ENCODE measurements around the gene AP3D1. TPM values are rescaled to one million over a fixed set of nuclear protein-coding genes. Genes with fewer than 3 reads are reported as not detected.

AP3D1 gene
- total and polyA plus RNA-seq, 9 of the 15 experiments (the other 6 are each of a cell fraction or from before 2014, with no cell fraction given) = 1.2 to 86.1 (median 35.9) TPM

DNA sequence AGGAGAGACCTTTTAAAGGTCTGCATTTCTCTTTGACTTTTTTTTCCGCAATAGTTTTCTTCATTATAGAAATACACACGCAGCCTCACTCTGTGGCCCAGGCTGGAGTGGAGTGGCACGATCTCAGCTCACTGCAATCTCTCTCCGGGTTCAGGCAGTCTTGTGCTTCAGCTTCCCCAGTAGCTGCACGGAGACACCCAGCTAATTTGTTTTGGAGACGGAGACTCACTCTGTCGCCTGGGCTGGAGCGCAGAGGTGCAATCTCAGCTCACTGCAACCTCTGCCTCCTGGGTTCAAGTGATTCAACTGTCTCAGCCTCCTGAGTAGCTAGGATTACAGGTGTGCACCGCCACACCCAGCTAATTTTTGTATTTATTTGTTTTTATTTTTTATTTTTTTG is 88.6 kb downstream of the AP3D1 start:
- Histone ChIP-seq H3K4me2 (ENCODE audit: insufficient read depth, low read length) (peak overlapping the region; percentile 95; the same call in 1 of the 2 replicates), H3K27ac (ENCODE audit: extremely low read depth, low read depth, low read length) (no peak overlapping the region; the same call in 2 of the 3 replicates), H3K4me1 (replicated peaks in 1 of 2; ENCODE audit: control insufficient read depth in 2 of 2, insufficient read depth in 2 of 2, low read length in 2 of 2) (peaks cover 33 to 65% of the 10 kb centered on the region in 2 experiments), H3K4me3 (no peak overlapping the region), H4K20me1 (replicated peaks; ENCODE audit: control insufficient read depth, insufficient read depth, low read length) (no peaks in the 10 kb centered on the region), H3K9me3 (replicated peaks; ENCODE audit: control insufficient read depth, insufficient read depth, low read depth, low read length) (no peaks in the 10 kb centered on the region), H3K36me3 (ENCODE audit: control insufficient read depth, insufficient read depth, low read length) (no peaks in the 10 kb centered on the region), H3K79me2 (ENCODE audit: control insufficient read depth, insufficient read depth, low read length) (peaks cover 9% of the 10 kb centered on the region; the same call in 2 of the 3 replicates), H3K9ac (ENCODE audit: insufficient read depth in 1 of 2, low read depth in 2 of 2, low read length in 2 of 2) (peak overlapping the region; percentile 97 to 98; a peak in 3 of 4 replicates), H3K27me3 (ENCODE audit: control insufficient read depth in 2 of 2, insufficient read depth in 2 of 2, low read length in 2 of 2) (no peaks in the 10 kb centered on the region), H2AFZ (ENCODE audit: low read depth, low read length) (no peak overlapping the region), H3K9me1 (ENCODE audit: control insufficient read depth, insufficient read depth, low read length) (no peaks in the 10 kb centered on the region)
- WGBS (ENCODE audit: insufficient coverage, low coverage, missing lambda C conversion rate) = 89% methylated on average over 9 of the region's 9 CpGs
- CTCF ChIA-PET (ENCODE audit: low intra/inter-chr PET ratio) = interaction anchor here (0.7 kb wide), 1 partner anchor 43 kb away, joined by 4 read pairs; no protein-coding TSS in a partner anchor
- ATAC-seq = no peak
- no TSS peak for BruUV-seq (replicated peaks)
- intact Hi-C loops (cut with micrococcal nuclease) = loop anchor here (5.0 kb wide), 1 partner anchor 135 kb away; no protein-coding TSS in a partner anchor
- no peak for FAIRE-seq
- DNase-seq (ENCODE audit: extremely low read depth in 1 of 4, low spot score in 3 of 4) = no peak
- in situ Hi-C loops (cut with MboI) = no loop called here
- TF ChIP-seq HMG20A (CRISPR knock-in tag; conservative IDR thresholded peaks at IDR 0.05) (no peak), ZNF707 (CRISPR knock-in tag; conservative IDR thresholded peaks at IDR 0.05) (no peak), ELF2 (CRISPR knock-in tag; IDR thresholded peaks at IDR 0.05) (no peak), RAD51 (IDR thresholded peaks at IDR 0.05; ENCODE audit: borderline replicate concordance, low read depth) (no peak), EWSR1 (IDR thresholded peaks at IDR 0.05; ENCODE audit: borderline replicate concordance, low read depth, partially characterized antibody) (no peak), GABPB1 (CRISPR knock-in tag; IDR thresholded peaks at IDR 0.05) (no peak), GABPA (tag; conservative IDR thresholded peaks at IDR 0.05; ENCODE audit: low read depth) (no peak), SMAD3 (CRISPR knock-in tag; conservative IDR thresholded peaks at IDR 0.05) (no peak), HDAC8 (tag; IDR thresholded peaks at IDR 0.05) (no peak), ZNF347 (CRISPR knock-in tag; IDR thresholded peaks at IDR 0.05; ENCODE audit: low read depth) (no peak), ZNF431 (CRISPR knock-in tag; IDR thresholded peaks at IDR 0.05) (no peak), ESRRA (IDR thresholded peaks at IDR 0.05; ENCODE audit: borderline replicate concordance, low read depth) (no peak), RBM25 (IDR thresholded peaks at IDR 0.05; ENCODE audit: low read depth, low read length, severe bottlenecking) (no peak), RFX1 (IDR thresholded peaks at IDR 0.05) (no peak)
- TF ChIP-seq, protein P1, sequence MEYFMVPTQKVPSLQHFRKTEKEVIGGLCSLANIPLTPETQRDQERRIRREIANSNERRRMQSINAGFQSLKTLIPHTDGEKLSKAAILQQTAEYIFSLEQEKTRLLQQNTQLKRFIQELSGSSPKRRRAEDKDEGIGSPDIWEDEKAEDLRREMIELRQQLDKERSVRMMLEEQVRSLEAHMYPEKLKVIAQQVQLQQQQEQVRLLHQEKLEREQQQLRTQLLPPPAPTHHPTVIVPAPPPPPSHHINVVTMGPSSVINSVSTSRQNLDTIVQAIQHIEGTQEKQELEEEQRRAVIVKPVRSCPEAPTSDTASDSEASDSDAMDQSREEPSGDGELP (CRISPR knock-in tag; IDR thresholded peaks at IDR 0.05; ENCODE audit: borderline replicate concordance) = no peak
- POLR2A ChIA-PET = interaction anchor here (0.6 to 6.8 kb wide), 7 partner anchors 10 to 198 kb away, joined by 3 to 72 read pairs (median 4); no protein-coding TSS in a partner anchor
